ENCODE measurements around the gene DNAJC11. TPM values are rescaled to one million over a fixed set of nuclear protein-coding genes. Genes with fewer than 3 reads are reported as not detected.
A peak's percentile ranks its signal among the peaks of the same experiment; 100 is the strongest.
"Not testable (repeated sequence)": the region's sequence is repeated elsewhere in the genome, so short reads cannot be mapped to it uniquely, and the experiment has no call there.

DNAJC11 gene
- total RNA-seq, 2 donors from 2014 or later, result 64.7 to 71.1 TPM

DNA sequence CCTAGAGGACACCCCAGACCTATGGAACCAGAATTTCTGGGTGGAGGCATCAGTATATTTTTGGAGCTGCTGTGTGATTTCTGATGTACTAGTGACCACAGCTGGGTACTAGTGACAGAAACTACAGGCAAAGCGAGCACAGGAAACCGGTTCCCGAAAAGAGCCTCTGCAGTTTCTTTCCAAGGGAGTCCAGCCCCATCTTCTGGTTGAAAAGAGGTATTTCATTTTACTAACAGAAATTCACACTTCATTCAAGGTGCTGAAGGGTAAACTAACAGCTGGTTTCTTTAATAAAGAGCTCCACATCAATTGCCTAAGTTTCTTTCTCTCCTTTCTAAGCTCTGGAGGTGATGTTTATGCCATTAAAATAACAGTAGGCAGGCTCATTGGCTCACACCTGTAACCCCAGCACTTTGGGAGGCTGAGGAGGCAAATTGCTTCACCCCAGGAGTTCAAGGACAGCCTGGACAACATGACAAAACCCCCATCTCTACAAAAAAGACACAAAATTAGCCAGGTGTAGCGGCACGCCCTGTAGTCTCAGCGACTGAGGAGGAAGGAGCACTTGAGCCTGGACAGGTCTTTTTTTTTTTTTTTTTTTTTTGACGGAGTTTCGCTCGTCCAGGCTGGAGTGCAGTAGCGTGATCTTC, 55.0 kb downstream of the DNAJC11 start:
- H3K27me3 Mint-ChIP-seq (ENCODE audit: insufficient read depth), result no peaks in the 10 kb centered on the region
- WGBS, 2 experiments (ENCODE audit: insufficient coverage in 1 of 2, insufficient read length in 1 of 2), result 70 to 71% methylated on average over 6 to 10 of the region's 10 CpGs
- H3K4me1 Mint-ChIP-seq, result peaks cover 5% of the 10 kb centered on the region
- H3K9ac ChIP-seq (ENCODE audit: extremely low read depth, low read length, poor library complexity, severe bottlenecking), result no peak overlapping the region
- H3K4me3 Mint-ChIP-seq, result no peak overlapping the region
- H3K36me3 Mint-ChIP-seq (ENCODE audit: low read depth), result peaks cover 60% of the 10 kb centered on the region
- peaks cover 51% of the 10 kb centered on the region for H3K36me3 ChIP-seq (ENCODE audit: control insufficient read depth, insufficient read depth, low read length)
- H3K27ac Mint-ChIP-seq, result no peak overlapping the region
- no peaks in the 10 kb centered on the region for H3K9me3 ChIP-seq (ENCODE audit: control insufficient read depth, low read length)
- no peak overlapping the region for H3K27ac ChIP-seq (ENCODE audit: low read depth, low read length)
- H3K9me3 Mint-ChIP-seq, result no peaks in the 10 kb centered on the region
- H3K27me3 ChIP-seq (ENCODE audit: control insufficient read depth, insufficient read depth, low read length, poor library complexity, severe bottlenecking), result no peaks in the 10 kb centered on the region
- H3K4me1 ChIP-seq (ENCODE audit: control insufficient read depth, insufficient read depth, low read length), result no peaks in the 10 kb centered on the region
- H3K4me3 ChIP-seq (ENCODE audit: low read length), result no peak overlapping the region
- TF ChIP-seq, protein P1, sequence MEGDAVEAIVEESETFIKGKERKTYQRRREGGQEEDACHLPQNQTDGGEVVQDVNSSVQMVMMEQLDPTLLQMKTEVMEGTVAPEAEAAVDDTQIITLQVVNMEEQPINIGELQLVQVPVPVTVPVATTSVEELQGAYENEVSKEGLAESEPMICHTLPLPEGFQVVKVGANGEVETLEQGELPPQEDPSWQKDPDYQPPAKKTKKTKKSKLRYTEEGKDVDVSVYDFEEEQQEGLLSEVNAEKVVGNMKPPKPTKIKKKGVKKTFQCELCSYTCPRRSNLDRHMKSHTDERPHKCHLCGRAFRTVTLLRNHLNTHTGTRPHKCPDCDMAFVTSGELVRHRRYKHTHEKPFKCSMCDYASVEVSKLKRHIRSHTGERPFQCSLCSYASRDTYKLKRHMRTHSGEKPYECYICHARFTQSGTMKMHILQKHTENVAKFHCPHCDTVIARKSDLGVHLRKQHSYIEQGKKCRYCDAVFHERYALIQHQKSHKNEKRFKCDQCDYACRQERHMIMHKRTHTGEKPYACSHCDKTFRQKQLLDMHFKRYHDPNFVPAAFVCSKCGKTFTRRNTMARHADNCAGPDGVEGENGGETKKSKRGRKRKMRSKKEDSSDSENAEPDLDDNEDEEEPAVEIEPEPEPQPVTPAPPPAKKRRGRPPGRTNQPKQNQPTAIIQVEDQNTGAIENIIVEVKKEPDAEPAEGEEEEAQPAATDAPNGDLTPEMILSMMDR (conservative IDR thresholded peaks at IDR 0.05), result peak; percentile 80
- peak; percentile 72 for DNase-seq

DNA sequence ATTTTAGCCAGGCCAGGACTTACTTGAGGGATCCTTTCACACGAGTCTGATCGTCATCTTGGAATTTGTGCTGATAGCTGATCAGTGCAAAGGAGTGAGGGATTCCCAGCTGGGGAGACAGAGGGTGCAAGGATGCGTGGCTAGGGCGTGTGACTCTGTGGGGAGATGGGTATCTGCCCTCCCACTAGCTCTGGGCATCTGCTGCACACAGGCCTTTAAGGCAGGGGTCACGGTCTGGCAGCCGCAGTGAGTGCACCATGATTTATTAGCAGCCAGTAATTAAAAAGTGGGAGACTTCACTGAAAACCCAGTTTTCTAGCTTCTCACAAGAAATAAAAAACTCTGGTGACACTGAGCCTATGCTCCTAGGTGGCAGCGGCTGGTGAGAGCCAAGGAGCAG, 56.6 kb downstream of the DNAJC11 start:
- Histone ChIP-seq H3K9me3 (ENCODE audit: control insufficient read depth, low read length) (no peaks in the 10 kb centered on the region), H3K27me3 (ENCODE audit: control insufficient read depth, insufficient read depth, low read length, poor library complexity, severe bottlenecking) (no peaks in the 10 kb centered on the region), H3K4me1 (ENCODE audit: control insufficient read depth, insufficient read depth, low read length) (no peaks in the 10 kb centered on the region), H3K36me3 (ENCODE audit: control insufficient read depth, insufficient read depth, low read length) (peaks cover 49% of the 10 kb centered on the region), H3K9ac (ENCODE audit: extremely low read depth, low read length, poor library complexity, severe bottlenecking) (no peak overlapping the region), H3K27ac (ENCODE audit: low read depth, low read length) (no peak overlapping the region), H3K4me3 (ENCODE audit: low read length) (no peak overlapping the region)
- WGBS, 2 experiments (ENCODE audit: insufficient coverage in 1 of 2, insufficient read length in 1 of 2), result 96 to 100% methylated on average over 4 to 7 of the region's 7 CpGs
- no peaks in the 10 kb centered on the region for H3K9me3 Mint-ChIP-seq
- TF ChIP-seq, protein P1 (conservative IDR thresholded peaks at IDR 0.05), result no peak
- no peak overlapping the region for H3K27ac Mint-ChIP-seq
- no peaks in the 10 kb centered on the region for H3K27me3 Mint-ChIP-seq (ENCODE audit: insufficient read depth)
- H3K4me1 Mint-ChIP-seq, result peaks cover 5% of the 10 kb centered on the region
- H3K4me3 Mint-ChIP-seq, result no peak overlapping the region
- H3K36me3 Mint-ChIP-seq (ENCODE audit: low read depth), result peaks cover 63% of the 10 kb centered on the region
- no peak for DNase-seq

DNA sequence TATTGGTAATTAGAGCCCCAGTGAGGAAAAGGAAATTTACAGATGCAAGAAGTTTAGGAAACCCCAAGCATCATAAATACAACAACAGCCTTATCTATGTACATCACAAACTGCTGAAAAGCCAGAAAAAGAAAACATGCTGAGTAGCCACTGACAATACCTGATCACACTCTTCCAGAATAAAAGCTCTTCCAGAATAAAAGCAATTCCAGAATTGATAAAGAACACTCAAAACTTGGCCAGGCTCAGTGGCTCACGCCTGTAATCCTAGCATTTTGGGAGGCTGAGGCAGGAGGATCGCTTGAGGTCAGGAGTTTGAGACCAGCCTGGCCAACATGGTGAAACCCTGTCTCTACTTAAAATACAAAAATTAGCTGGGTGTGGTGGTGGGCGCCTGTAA, 60.7 kb downstream of the DNAJC11 start:
- H3K27ac Mint-ChIP-seq; H3K27ac ChIP-seq (ENCODE audit: low read depth, low read length); H3K4me1 Mint-ChIP-seq; H3K9ac ChIP-seq (ENCODE audit: extremely low read depth, low read length, poor library complexity, severe bottlenecking); H3K27me3 ChIP-seq (ENCODE audit: control insufficient read depth, insufficient read depth, low read length, poor library complexity, severe bottlenecking); DNase-seq; H3K4me1 ChIP-seq (ENCODE audit: control insufficient read depth, insufficient read depth, low read length); H3K4me3 ChIP-seq (ENCODE audit: low read length); H3K27me3 Mint-ChIP-seq (ENCODE audit: insufficient read depth); H3K9me3 Mint-ChIP-seq; H3K9me3 ChIP-seq (ENCODE audit: control insufficient read depth, low read length); H3K4me3 Mint-ChIP-seq: not testable (repeated sequence)
- 92% methylated on average over 3 of the region's 3 CpGs; no CpG with 5 or more reads in 1 of the 2 experiments for WGBS, 2 experiments (ENCODE audit: insufficient coverage in 1 of 2, insufficient read length in 1 of 2)
- H3K36me3 ChIP-seq (ENCODE audit: control insufficient read depth, insufficient read depth, low read length), result peaks cover 75% of the 10 kb centered on the region
- H3K36me3 Mint-ChIP-seq (ENCODE audit: low read depth), result peaks cover 85% of the 10 kb centered on the region

DNA sequence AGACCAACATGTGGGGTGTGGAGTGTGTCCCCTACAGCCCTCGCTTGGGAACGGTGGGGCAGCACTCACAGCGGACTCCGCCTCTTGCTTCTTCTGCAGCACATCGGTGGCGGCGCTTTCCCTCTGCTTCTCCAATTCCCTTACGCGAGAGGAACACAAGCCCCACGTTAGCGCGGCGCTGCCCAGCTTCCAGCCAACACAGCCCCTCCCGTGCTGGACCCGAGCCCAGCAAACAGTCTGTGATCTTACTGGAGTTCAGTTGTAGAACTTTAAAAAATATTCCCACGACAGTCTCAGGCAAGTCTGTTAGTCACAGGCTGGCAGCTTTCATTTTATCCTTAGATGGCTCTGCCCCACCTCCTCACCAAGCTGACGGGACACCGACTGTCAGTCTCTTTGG, 63.4 kb downstream of the DNAJC11 start:
- H3K27ac Mint-ChIP-seq, result no peak overlapping the region
- TF ChIP-seq, protein P1 (conservative IDR thresholded peaks at IDR 0.05), result no peak
- no peak overlapping the region for H3K27ac ChIP-seq (ENCODE audit: low read depth, low read length)
- no peaks in the 10 kb centered on the region for H3K27me3 Mint-ChIP-seq (ENCODE audit: insufficient read depth)
- H3K4me3 ChIP-seq (ENCODE audit: low read length), result no peak overlapping the region
- H3K4me1 ChIP-seq (ENCODE audit: control insufficient read depth, insufficient read depth, low read length), result no peaks in the 10 kb centered on the region
- H3K9me3 ChIP-seq (ENCODE audit: control insufficient read depth, low read length), result no peaks in the 10 kb centered on the region
- H3K4me3 Mint-ChIP-seq, result no peak overlapping the region
- H3K27me3 ChIP-seq (ENCODE audit: control insufficient read depth, insufficient read depth, low read length, poor library complexity, severe bottlenecking), result no peaks in the 10 kb centered on the region
- 93 to 94% methylated on average over 16 to 18 of the region's 18 CpGs for WGBS, 2 experiments (ENCODE audit: insufficient coverage in 1 of 2, insufficient read length in 1 of 2)
- no peaks in the 10 kb centered on the region for H3K9me3 Mint-ChIP-seq
- H3K36me3 Mint-ChIP-seq (ENCODE audit: low read depth), result peaks cover 81% of the 10 kb centered on the region
- no peak for DNase-seq
- H3K9ac ChIP-seq (ENCODE audit: extremely low read depth, low read length, poor library complexity, severe bottlenecking), result no peak overlapping the region
- peaks cover 74% of the 10 kb centered on the region for H3K36me3 ChIP-seq (ENCODE audit: control insufficient read depth, insufficient read depth, low read length)
- H3K4me1 Mint-ChIP-seq, result no peaks in the 10 kb centered on the region

Data from endodermal cell (in vitro differentiated cells).